IMR-90 (cell line): Measurements from ENCODE around the gene MOG. TPM values are rescaled to one million over a fixed set of nuclear protein-coding genes. Genes with fewer than 3 reads are reported as not detected.

Source experiments
- ATAC-seq: fragments of 200-7000 bp; cut with Tn5 transposase; 2 replicates; pipeline ENCODE4 v1.9.1; 2020; ENCODE audit warnings: low read depth, mild to moderate bottlenecking, moderate library complexity
- BruUV-seq: library from RNA; stranded (reverse); fragments of 400-500 nt; replicated peaks from 2 replicates; lab custom pipeline; 2021; lab: Mats Ljungman, UMichigan
- CTCF ChIA-PET: fragments of 300-600 bp; formaldehyde crosslinking; extraction: SDS; loops from one replicate; lab custom pipeline; 2021; ENCODE audit warnings: antibody characterized with exemption; lab: Yijun Ruan, JAX
- POLR2A ChIA-PET: fragments of 300-600 bp; sonication (Branson Sonifier 250); formaldehyde crosslinking; loops from one replicate; lab custom pipeline; 2022; ENCODE audit warnings: antibody characterized with exemption; ENCODE audit not compliant: unreplicated experiment; lab: Charles Lee
- DNase-seq: peaks from one replicate; pipeline ENCODE4 v3.0.0; 2013
- H2AFZ ChIP-seq: replicated peaks from 2 replicates; pipeline ENCODE3; 2013; ENCODE audit warnings: low read length, mild to moderate bottlenecking; ENCODE audit not compliant: poor library complexity
- H2AK5ac ChIP-seq: 2 replicates; pipeline ENCODE4 v1.6.1; 2013; ENCODE audit warnings: low read depth, low read length, inconsistent platforms
- H2AK9ac ChIP-seq: replicated peaks from 2 replicates; pipeline ENCODE3; 2013; ENCODE audit warnings: mild to moderate bottlenecking, low read depth, low read length, moderate library complexity; ENCODE audit not compliant: poor library complexity
- H2BK120ac ChIP-seq: 2 replicates; pipeline ENCODE4 v1.6.1; 2013; ENCODE audit warnings: low read depth, low read length, inconsistent platforms
- H2BK15ac ChIP-seq: 3 replicates; pipeline ENCODE4 v1.6.1; 2013; ENCODE audit warnings: low read depth, low read length, inconsistent platforms
- H2BK20ac ChIP-seq: 2 replicates; pipeline ENCODE4 v1.6.1; 2013; ENCODE audit warnings: low read depth, mild to moderate bottlenecking, inconsistent platforms, low read length, moderate library complexity
- H2BK5ac ChIP-seq: 2 replicates; pipeline ENCODE4 v1.6.1; 2013; ENCODE audit warnings: mild to moderate bottlenecking, low read depth, low read length, inconsistent platforms; ENCODE audit not compliant: poor library complexity, severe bottlenecking
- H3K14ac ChIP-seq: replicated peaks from 2 replicates; pipeline ENCODE4 v1.6.1; 2013; ENCODE audit warnings: low read depth, low read length, inconsistent platforms
- H3K18ac ChIP-seq: 2 replicates; pipeline ENCODE4 v1.6.1; 2013; ENCODE audit warnings: low read depth, low read length, control low read depth
- H3K23ac ChIP-seq: 2 replicates; pipeline ENCODE4 v1.6.1; 2013; ENCODE audit warnings: low read depth, low read length, inconsistent platforms
- H3K27ac ChIP-seq: 2 replicates; pipeline ENCODE4 v1.5.1; 2013; ENCODE audit warnings: mild to moderate bottlenecking, control low read depth, low read length; ENCODE audit not compliant: insufficient read depth
- H3K27me3 ChIP-seq: 2 replicates; pipeline ENCODE4 v1.6.1; 2013; ENCODE audit warnings: low read length; ENCODE audit not compliant: control insufficient read depth, insufficient read depth
- H3K36me3 ChIP-seq: 2 replicates; pipeline ENCODE4 v1.6.1; 2013; ENCODE audit warnings: low read length, mixed read lengths; ENCODE audit not compliant: control insufficient read depth, insufficient read depth
- H3K4ac ChIP-seq: 2 replicates; pipeline ENCODE4 v1.6.1; 2013; ENCODE audit warnings: low read depth, low read length, inconsistent platforms
- H3K4me1 ChIP-seq: 2 replicates; pipeline ENCODE4 v1.6.1; 2013; ENCODE audit warnings: low read length, mixed read lengths; ENCODE audit not compliant: control insufficient read depth, insufficient read depth
- H3K4me2 ChIP-seq: 2 replicates; pipeline ENCODE4 v1.6.1; 2013; ENCODE audit warnings: low read depth, mild to moderate bottlenecking, control low read depth, low read length, moderate library complexity
- H3K4me3 ChIP-seq: 2 replicates; pipeline ENCODE4 v1.5.1; 2013; ENCODE audit warnings: low read depth, mild to moderate bottlenecking, control low read depth, low read length, moderate library complexity; ENCODE audit not compliant: insufficient read depth
- H3K56ac ChIP-seq: 2 replicates; pipeline ENCODE4 v1.6.1; 2013; ENCODE audit warnings: low read length, inconsistent platforms; ENCODE audit not compliant: insufficient read depth; ENCODE audit errors: extremely low read depth
- H3K79me1 ChIP-seq, 2 experiments: 2 replicates each; pipeline ENCODE4 v1.6.1; 2013; ENCODE audit warnings: low read length in 2 of 2, inconsistent platforms in 1 of 2, low read depth in 1 of 2
- H3K9ac ChIP-seq: 2 replicates; pipeline ENCODE4 v1.6.1; 2013; ENCODE audit warnings: low read depth, low read length, control low read depth
- H3K9me1 ChIP-seq: 2 replicates; pipeline ENCODE4 v1.6.1; 2013; ENCODE audit warnings: low read length, inconsistent platforms; ENCODE audit not compliant: insufficient read depth
- H3K9me3 ChIP-seq: 2 replicates; pipeline ENCODE4 v1.6.1; 2013; ENCODE audit warnings: low read length; ENCODE audit not compliant: control insufficient read depth, insufficient read depth
- H4K20me1 ChIP-seq: 2 replicates; pipeline ENCODE4 v1.6.1; 2013; ENCODE audit warnings: low read length, inconsistent platforms; ENCODE audit not compliant: insufficient read depth
- H4K5ac ChIP-seq: 2 replicates; pipeline ENCODE4 v1.6.1; 2013; ENCODE audit warnings: mild to moderate bottlenecking, low read depth, low read length, control low read depth
- H4K8ac ChIP-seq, 2 experiments: 2 replicates each; pipeline ENCODE4 v1.6.1; 2013; ENCODE audit warnings: low read depth in 2 of 2, low read length in 2 of 2, control low read depth in 1 of 2, inconsistent platforms in 1 of 2
- H4K91ac ChIP-seq: 2 replicates; pipeline ENCODE4 v1.6.1; 2013; ENCODE audit warnings: low read depth, low read length, inconsistent platforms; ENCODE audit not compliant: insufficient read depth
- BHLHE40 ChIP-seq: fragments of 150-350 bp; IDR thresholded peaks from 2 replicates; pipeline ENCODE4 v1.6.1; 2016; ENCODE audit warnings: mild to moderate bottlenecking, low read depth, low read length
- CEBPB ChIP-seq: IDR thresholded peaks from 2 replicates; pipeline ENCODE4 v1.6.1; 2012; ENCODE audit warnings: low read depth, low read length, improper control_type of control experiment
- CHD1 ChIP-seq: IDR thresholded peaks from 2 replicates; pipeline ENCODE4 v1.6.1; 2012; ENCODE audit warnings: low read depth, low read length, improper control_type of control experiment
- ELK1 ChIP-seq: fragments of 150-350 bp; IDR thresholded peaks from 2 replicates; pipeline ENCODE4 v1.6.1; 2016; ENCODE audit warnings: low read depth, mild to moderate bottlenecking, low read length, moderate library complexity, borderline replicate concordance
- FOS ChIP-seq: fragments of 150-350 bp; IDR thresholded peaks from 2 replicates; pipeline ENCODE4 v1.6.1; 2016; ENCODE audit warnings: low read depth, low read length
- MAFK ChIP-seq: IDR thresholded peaks from 2 replicates; pipeline ENCODE4 v1.6.1; 2012; ENCODE audit warnings: low read depth, low read length, improper control_type of control experiment
- MAZ ChIP-seq: IDR thresholded peaks from 2 replicates; pipeline ENCODE4 v1.6.1; 2012; ENCODE audit warnings: low read depth, mild to moderate bottlenecking, low read length, improper control_type of control experiment, moderate library complexity, borderline replicate concordance
- MXI1 ChIP-seq: IDR thresholded peaks from 2 replicates; pipeline ENCODE4 v1.6.1; 2012; ENCODE audit warnings: low read depth, mild to moderate bottlenecking, low read length, moderate library complexity, borderline replicate concordance
- NFE2L2 ChIP-seq: fragments of 150-350 bp; IDR thresholded peaks from 2 replicates; pipeline ENCODE4 v1.6.1; 2016; ENCODE audit warnings: low read depth, mild to moderate bottlenecking, low read length
- POLR2A ChIP-seq: IDR thresholded peaks from 2 replicates; pipeline ENCODE4 v1.6.1; 2012; ENCODE audit warnings: mild to moderate bottlenecking, low read depth, low read length
- RAD21 ChIP-seq: IDR thresholded peaks from 2 replicates; pipeline ENCODE4 v1.6.1; 2012; ENCODE audit warnings: low read length, improper control_type of control experiment
- RCOR1 ChIP-seq: IDR thresholded peaks from 2 replicates; pipeline ENCODE4 v1.6.1; 2012; ENCODE audit warnings: mild to moderate bottlenecking, low read length, improper control_type of control experiment; ENCODE audit not compliant: insufficient replicate concordance
- RFX5 ChIP-seq: IDR thresholded peaks from 2 replicates; pipeline ENCODE4 v1.8.0; 2012; ENCODE audit warnings: low read depth, mild to moderate bottlenecking, low read length, moderate library complexity
- SMC3 ChIP-seq: fragments of 150-350 bp; IDR thresholded peaks from 2 replicates; pipeline ENCODE4 v1.6.1; 2016; ENCODE audit warnings: low read depth, mild to moderate bottlenecking, antibody characterized with exemption, low read length, moderate library complexity
- WGBS, 2 experiments: methylation state at CpG; one replicate each; pipeline versions ENCODE4 v1.1.5 to v1.1.7; 2013; ENCODE audit warnings: missing lambda C conversion rate in 2 of 2; ENCODE audit not compliant: insufficient read length in 1 of 2; ENCODE audit errors: extremely low coverage in 2 of 2; 5-methylcytosine and 5-hydroxymethylcytosine counted together
- dilution Hi-C: fragments of 300-500 bp; cut with HindIII; formaldehyde crosslinking; loops from one replicate; pipeline ENCODE4 v1.14.3; 2018; ENCODE audit warnings: low sequenced_read_pairs; ENCODE audit not compliant: unreplicated experiment
- in situ Hi-C: fragments of 300-500 bp; cut with MboI; formaldehyde crosslinking; loops from 3 replicates; pipeline ENCODE4 v1.14.3; 2019; ENCODE audit warnings: low sequenced_read_pairs, inconsistent platforms, mixed read lengths
- intact Hi-C: fragments of 100-400 bp; cut with micrococcal nuclease; formaldehyde crosslinking; loops from 2 replicates; pipeline ENCODE4 v1.10.0; 2022
- polyA plus RNA-seq, 3 experiments: library from polyadenylated mRNA; depleted of rRNA; stranded (reverse); fragments of >200 nt; gene quantifications; 2 replicates each; pipeline ENCODE4 v1.2.3, GENCODE V29; 2012; ENCODE audit warnings: low replicate concordance in 1 of 3
- total RNA-seq: library from RNA; depleted of rRNA; stranded (reverse); fragments of >200 nt; gene quantifications from 2 replicates; pipeline ENCODE4 v1.2.3, GENCODE V29; 2012
- TF ChIP-seq, protein P1 (sequence below): fragments of 150-350 bp; IDR thresholded peaks from 2 replicates; pipeline ENCODE4 v1.6.1; 2017; ENCODE audit warnings: mild to moderate bottlenecking, antibody characterized with exemption, low read length, low read depth
- TF ChIP-seq, protein P2 (sequence below): conservative IDR thresholded peaks from 2 replicates; pipeline ENCODE4 v1.5.1; 2012; ENCODE audit warnings: mild to moderate bottlenecking, low read depth, low read length, improper control_type of control experiment

Gene MOG
- total and polyA plus RNA-seq, 2 of the 4 experiments (the other 2 are of a cell fraction): not detected

DNA sequence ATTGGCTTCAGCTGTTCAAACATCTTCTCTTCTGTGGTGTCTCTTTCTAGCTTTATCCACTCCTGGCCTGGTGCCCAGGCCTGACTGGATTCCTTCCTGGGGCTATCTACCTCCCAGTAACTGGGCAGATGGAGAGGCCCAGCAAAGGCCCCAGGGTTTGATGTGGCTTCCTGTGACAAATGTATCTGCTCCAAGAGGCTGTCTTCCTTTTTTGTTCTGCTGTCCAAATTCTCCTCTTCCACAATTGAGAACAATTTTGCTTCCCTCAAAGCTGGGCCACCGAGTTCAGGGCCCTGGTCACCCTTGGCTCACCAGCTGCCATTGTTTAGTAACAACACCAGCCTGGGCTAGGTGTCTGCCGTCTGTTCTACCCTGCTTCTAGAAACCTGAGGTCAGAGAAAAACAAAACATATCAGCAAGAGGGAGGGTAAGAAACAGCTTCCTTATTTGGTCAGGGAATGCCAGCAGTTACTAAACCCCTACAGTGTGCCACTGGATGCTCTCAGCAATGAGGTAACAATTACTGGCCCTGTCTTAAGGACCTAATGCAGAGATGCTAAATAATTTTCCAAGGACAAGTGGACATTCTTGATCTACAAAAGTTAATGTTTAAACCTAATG, 20.2 kb downstream of the MOG start:
- no peak overlapping the region for H2BK15ac ChIP-seq
- DNase-seq (no peak), ATAC-seq (no peak; the same call in 1 of the 2 replicates)
- H3K4me1 ChIP-seq: no peaks in the 10 kb centered on the region
- intact Hi-C loops: no loop called here
- BruUV-seq: no TSS peak
- H4K20me1 ChIP-seq: no peaks in the 10 kb centered on the region
- H3K27me3 ChIP-seq: no peaks in the 10 kb centered on the region
- no peak overlapping the region for H3K18ac ChIP-seq
- TF ChIP-seq RFX5 (no peak), NFE2L2 (no peak), MAZ (no peak), FOS (no peak), MXI1 (no peak), ELK1 (no peak), MAFK (no peak), RAD21 (no peak), CEBPB (no peak), POLR2A (no peak), RCOR1 (no peak), BHLHE40 (no peak), SMC3 (no peak), CHD1 (no peak)
- TF ChIP-seq, protein P1, sequence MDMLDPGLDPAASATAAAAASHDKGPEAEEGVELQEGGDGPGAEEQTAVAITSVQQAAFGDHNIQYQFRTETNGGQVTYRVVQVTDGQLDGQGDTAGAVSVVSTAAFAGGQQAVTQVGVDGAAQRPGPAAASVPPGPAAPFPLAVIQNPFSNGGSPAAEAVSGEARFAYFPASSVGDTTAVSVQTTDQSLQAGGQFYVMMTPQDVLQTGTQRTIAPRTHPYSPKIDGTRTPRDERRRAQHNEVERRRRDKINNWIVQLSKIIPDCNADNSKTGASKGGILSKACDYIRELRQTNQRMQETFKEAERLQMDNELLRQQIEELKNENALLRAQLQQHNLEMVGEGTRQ: no peak
- TF ChIP-seq, protein P2, sequence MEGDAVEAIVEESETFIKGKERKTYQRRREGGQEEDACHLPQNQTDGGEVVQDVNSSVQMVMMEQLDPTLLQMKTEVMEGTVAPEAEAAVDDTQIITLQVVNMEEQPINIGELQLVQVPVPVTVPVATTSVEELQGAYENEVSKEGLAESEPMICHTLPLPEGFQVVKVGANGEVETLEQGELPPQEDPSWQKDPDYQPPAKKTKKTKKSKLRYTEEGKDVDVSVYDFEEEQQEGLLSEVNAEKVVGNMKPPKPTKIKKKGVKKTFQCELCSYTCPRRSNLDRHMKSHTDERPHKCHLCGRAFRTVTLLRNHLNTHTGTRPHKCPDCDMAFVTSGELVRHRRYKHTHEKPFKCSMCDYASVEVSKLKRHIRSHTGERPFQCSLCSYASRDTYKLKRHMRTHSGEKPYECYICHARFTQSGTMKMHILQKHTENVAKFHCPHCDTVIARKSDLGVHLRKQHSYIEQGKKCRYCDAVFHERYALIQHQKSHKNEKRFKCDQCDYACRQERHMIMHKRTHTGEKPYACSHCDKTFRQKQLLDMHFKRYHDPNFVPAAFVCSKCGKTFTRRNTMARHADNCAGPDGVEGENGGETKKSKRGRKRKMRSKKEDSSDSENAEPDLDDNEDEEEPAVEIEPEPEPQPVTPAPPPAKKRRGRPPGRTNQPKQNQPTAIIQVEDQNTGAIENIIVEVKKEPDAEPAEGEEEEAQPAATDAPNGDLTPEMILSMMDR: no peak
- H3K4ac ChIP-seq: no peak overlapping the region
- H3K27ac ChIP-seq: no peak overlapping the region
- no peaks in the 10 kb centered on the region for H3K36me3 ChIP-seq
- ChIA-PET POLR2A (no interaction called here), CTCF (interaction anchor here (0.6 to 1.4 kb wide), 4 partner anchors 23 to 27 kb away, joined by 3 to 4 read pairs (median 3); no protein-coding TSS in a partner anchor)
- H3K79me1 ChIP-seq: no peaks in the 10 kb centered on the region
- H2BK20ac ChIP-seq: no peak overlapping the region
- no peak overlapping the region for H3K4me2 ChIP-seq
- no peak overlapping the region for H2BK5ac ChIP-seq
- H4K91ac ChIP-seq: no peak overlapping the region
- no peak overlapping the region for H2AK9ac ChIP-seq
- H3K4me3 ChIP-seq: no peak overlapping the region
- dilution Hi-C loops: no loop called here
- no peaks in the 10 kb centered on the region for H3K9me1 ChIP-seq
- no peak overlapping the region for H4K5ac ChIP-seq
- WGBS, 2 experiments: 0% methylated on average over 1 of the region's 2 CpGs; no CpG with 5 or more reads in 1 of the 2 experiments
- H4K8ac ChIP-seq: no peak overlapping the region
- H3K23ac ChIP-seq: no peak overlapping the region
- no peak overlapping the region for H2AK5ac ChIP-seq
- H3K14ac ChIP-seq: no peak overlapping the region
- H3K56ac ChIP-seq: no peak overlapping the region
- H2AFZ ChIP-seq: no peak overlapping the region
- no peak overlapping the region for H3K9ac ChIP-seq
- no peaks in the 10 kb centered on the region for H3K9me3 ChIP-seq
- in situ Hi-C loops: no loop called here
- no peak overlapping the region for H2BK120ac ChIP-seq
